IPS DF 4.7 (cell line): Measurements from ENCODE around the gene YPEL5.
"Not testable (repeated sequence)": the region's sequence is repeated elsewhere in the genome, so short reads cannot be mapped to it uniquely, and the experiment has no call there.

Experiments used
- DNase-seq: peaks from one replicate; pipeline ENCODE4 v3.0.0-alpha.2; 2013; ENCODE audit warnings: low spot score; ENCODE audit errors: extremely low read depth

The YPEL5 gene

DNA sequence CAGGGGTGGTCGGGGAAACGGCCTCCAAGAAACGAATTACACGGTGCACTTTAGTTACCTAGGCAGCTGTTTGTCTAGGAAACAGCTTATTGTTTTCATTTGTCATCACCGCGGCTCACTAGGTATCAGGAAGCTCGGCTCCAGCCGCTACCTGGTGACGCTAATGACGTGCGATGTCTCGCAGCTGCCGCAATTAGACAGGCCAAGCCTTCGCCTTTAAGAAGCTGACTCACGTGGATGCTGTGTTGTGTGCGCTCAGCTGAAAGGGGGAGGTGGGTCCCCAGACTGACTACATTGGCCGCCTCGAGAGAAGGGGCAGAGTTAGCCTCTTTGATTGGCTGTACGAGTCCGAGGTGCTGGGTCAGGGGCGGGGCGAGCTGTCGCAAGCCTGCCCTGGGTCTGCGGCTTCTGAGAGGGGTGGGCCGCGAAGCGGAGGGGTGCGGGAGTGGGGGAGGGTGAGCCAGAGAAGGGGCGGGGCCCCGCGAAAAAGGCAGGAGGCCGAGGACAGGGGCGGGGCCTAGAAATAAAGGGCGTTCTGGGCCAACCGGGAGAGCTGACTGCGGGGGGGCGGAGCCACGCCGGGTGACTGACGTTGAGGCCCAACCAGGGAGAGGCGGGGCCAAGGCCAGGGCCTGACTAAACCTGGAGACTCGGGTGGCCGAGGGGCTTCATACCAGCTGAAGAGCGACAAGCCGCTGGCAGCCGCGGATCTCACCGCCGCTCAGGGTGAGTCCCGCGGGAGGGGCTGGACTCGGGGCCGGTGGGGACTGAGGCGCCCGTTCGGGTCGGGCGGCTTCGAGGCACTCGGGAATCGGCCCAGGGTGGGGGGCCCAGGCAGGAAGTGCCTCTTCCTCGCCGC, at the start of gene YPEL5:
YPEL5 (plus strand) TSS at position 671 of the 859 bp plus-strand sequence. CDS start 9,645 bp downstream, outside the sequence.
- DNase-seq = peak; percentile 94

DNA sequence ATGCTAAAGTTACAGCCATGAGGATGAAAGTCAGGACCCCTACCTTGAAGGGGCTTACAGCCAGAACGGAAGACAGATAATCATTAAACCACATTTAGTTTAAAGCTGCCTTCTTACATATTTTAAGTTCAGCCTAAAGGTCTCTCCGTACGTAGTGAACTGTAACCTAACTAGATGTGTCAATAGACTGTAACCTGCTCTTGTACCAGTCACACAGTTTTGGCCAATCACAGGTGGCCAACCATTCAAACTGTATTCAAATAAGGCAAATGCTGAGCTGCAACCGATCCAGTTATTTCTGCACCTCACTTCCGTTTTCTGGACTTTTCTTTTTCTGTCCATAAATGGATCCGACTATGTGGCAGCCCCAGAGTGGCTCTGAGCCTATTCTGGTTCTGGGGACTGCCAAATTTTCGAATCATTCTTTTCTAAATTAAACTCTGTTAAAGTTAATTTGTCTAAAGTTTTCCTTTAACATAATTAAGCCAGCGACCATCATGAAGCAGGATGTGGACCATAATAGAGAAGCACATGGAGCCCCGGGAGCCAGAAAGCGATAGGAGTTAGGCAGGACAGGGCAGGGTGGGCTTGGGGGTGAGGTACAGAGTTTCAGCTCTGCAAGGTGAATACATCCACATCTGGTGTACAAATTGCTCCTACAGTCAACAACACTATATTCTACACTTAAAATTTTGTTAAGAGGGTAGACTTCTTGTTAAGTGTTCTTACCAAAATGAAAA, 48.4 kb upstream of the YPEL5 start:
- DNase-seq = no peak

DNA sequence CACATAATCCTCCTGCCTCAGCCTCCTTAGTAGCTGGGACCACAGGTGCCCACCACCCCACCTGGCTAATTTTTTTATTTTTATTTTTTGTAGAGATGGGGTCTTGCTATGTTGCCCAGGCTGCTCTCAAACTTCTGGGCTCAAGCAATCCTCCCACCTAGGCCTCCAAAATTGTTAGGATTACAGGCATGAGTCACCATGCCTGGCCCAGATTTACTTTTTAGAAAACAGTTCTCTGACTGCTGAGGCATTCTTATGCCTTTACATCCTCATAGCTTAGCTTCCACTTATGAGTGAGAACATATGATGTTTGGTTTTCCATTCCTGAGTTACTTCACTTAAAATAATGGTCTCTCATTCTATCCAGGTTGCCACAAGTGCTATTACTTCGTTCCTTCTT, 47.4 kb upstream of the YPEL5 start:
- DNase-seq = not testable (repeated sequence)

DNA sequence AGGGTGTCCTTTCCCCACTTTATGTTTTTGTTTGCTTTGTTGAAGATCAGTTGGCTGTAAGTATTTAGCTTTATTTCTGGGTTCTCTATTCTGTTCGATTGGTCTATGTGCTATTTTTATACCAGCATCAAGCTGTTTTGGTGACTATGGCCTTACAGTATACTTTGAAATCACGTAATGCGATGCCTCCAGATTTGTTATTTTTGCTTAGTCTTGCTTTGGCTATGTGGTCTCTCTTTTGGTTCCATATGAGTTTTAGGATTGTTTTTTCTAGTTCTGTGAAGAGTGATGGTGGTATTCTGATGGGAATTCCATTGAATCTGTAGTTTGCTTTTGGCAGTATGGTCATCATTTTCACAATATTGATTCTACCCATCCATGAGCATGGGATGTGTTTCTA, 46.1 kb upstream of the YPEL5 start:
- DNase-seq = not testable (repeated sequence)

DNA sequence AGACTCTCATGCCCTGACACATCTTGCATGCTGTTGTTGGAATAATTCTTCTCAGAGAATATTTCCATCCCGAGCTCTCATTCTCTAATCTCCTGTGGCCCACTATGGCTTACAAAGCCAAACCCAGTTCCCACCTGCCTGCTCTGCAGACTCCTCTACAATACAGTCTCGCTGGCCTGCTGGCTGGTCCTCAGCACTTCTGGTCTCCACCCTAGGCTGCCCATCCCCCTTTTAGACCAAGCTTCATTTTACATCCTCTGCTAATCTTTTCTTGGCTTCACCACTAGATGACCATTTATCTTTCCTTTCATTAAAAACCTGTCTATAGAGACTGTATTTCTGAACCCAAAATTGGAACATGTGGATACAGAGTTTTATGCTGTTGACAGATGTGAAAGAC, 42.5 kb upstream of the YPEL5 start:
- no peak for DNase-seq

DNA sequence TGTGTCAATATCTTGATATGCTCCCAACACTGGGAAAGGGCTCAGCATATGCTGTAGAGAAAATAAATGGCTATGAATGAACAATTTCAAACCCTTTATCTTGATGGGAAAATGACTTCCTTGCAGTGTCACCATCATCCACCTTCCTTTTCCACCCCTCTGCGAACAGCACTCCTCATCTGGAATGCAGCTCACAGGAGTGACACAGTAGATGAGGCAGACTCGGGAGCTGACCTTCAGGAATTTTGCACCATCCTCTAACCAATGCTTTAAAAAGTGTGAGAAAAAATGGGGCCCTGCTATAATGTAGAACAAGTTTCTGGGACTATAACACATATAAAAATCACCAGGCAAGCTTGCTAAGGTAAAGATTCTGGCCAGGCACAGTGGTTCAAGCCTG, 41.3 kb upstream of the YPEL5 start:
- no peak for DNase-seq

DNA sequence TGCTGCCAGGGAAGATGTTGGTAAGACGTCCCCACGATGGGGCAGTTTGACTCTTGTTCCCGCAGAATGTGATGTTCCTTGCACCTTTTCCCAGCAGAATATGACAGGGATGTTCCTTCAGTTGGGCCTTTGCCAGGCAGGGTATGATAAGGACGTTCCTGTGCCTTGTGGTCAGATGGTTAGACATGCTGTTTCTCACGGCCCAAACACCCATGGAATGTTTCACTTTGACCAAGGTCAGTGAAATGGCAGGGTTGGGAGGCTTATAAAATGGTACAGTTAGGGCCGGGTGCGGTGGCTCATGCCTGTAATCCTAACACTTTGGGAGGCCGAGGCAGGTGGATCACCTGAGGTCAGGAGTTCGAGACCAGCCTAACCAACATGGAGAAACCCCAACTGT, 40.3 kb upstream of the YPEL5 start:
- DNase-seq = no peak

DNA sequence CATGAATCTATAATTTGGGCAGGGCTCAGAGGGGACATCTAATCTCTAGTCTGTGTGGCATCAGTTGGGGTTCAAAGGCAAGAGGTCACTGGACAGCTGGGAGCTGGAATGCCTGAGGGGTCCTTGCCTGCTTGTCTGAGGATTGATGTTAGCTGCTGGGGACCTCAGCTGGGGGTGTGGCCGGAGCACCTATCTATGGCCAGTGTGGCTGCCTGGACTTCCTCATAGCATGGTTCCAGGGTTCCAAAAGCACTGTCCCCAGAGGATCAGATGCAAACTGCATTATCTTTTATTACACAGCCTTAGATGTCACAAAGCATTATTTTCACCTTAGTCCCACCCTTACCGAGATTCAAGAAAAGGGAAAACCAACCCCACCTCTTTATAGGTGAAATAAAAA, 38.6 kb upstream of the YPEL5 start:
- no peak for DNase-seq

DNA sequence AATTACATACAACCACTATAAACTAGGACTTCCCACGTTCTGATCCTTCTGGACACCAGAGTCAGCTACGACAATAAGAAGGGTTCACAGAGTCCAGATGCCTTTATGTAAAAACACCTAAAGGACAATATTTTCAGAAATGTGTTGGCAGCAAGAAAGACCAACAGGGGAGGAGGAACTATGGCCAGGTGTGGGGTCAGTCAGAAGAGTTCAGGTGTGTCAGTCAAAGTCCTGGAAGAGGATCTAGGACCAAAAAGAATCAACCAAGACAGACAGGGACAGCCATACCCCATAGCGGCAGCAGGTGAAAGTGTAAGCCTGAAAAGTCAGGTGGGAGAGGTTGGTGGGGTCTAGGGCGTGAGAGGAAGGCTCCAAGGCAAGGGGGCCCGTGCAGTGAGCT, 38.0 kb upstream of the YPEL5 start:
- DNase-seq = no peak

DNA sequence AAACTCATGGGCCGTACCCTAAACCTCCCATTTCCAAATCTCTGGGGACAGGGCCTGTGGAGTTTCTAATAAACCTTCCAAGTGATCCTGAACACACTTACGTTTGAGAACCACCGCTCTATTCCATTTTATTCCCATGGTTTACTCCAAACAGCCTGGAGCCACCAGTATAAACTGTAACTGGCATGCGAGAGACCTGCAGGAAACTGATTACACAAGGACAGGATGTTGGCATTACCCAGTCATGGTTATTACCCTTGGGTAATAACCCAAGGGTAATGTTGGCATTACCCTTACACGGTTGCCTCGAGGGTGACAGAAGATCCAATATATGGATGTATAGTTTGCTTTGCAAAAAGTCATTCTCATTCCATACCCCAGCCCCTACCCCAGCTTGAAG, 37.0 kb upstream of the YPEL5 start:
- no peak for DNase-seq

DNA sequence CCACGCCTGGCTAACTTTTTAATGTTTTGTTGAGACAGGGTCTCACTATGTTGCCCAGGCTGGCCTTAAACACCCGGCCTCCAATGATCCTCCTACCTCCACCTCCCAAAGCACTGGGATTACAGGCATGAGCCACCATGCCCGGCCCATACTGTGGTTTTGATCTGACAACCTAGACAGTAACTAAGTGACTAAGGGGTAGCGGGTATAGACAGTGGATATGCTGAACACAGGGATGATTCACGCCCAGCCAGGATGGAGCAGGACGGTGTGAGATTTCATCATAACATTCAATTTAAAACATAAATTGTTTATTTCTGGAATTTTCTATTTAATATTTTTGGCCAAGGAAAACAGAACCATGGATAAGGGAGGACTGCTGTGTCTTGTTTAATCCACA, 36.0 kb upstream of the YPEL5 start:
- DNase-seq = no peak

DNA sequence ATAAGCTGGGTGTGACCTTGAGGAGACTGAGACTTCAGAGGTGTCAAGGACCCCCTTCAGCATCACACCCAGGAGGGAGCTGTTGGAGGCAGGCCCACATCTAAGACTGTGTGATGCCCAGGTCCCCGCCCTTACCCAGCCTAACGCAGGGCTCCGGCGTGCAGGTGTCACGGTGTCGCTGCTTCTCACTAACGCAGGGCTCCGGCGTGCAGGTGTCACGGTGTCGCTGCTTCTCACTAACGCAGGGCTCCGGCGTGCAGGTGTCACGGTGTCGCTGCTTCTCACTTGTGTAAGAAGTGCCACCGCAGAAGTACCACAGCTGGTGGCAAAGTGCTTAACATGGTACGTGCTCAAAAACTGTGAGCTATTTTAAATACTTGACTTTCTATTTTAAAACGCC, 35.6 kb upstream of the YPEL5 start:
- not testable (repeated sequence) for DNase-seq

DNA sequence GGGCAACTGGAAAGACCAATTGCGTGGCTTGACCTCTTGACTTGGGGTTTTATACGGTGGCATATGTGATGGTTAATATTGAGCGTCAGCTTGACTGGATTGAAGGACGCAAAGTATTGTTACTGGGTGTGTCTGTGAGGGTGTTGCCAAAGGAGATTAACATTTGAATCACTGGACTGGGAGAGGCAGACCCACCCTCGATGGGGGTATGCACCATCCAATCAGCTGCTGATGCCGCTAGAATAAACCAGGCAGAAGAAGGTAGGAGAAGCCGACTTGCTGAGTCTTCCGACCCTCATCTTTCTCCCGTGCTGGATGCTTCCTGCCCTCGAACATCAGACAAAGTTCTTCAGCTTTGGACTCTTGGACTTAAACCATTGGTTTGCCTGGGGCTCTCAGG, 34.2 kb upstream of the YPEL5 start:
- no peak for DNase-seq

DNA sequence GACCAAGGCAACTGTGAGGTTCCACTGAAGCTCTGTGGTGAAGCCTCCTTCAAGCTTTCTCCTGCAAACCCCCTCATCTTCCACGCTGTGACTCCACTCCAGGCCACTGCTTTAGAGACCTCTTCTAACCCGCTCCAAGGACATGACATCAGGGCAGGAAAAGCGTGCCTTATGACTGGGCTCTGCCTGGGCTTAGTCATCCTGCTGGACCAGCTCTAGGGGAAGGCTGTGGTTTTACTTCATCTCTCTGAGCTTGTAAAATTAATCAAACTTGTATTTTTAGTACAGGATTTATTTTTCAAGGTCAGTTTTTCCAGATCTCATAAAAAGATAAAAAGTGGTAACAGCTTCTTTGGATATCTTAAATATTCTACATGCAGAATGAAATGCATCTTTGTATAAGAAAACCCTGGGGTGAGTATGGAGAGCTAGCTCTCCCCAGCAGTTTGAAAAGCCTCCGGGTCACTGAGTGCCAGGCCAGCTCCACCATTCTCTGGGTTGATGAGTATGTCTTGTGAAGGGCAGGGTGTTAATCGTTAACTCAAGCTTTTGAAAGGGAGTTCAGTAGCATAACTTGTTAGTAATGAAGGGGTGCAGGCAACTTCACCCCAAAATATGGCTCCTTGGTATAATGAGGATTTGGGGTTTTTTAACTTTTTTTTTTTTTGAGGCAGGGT, 33.1 kb upstream of the YPEL5 start:
- DNase-seq = no peak

DNA sequence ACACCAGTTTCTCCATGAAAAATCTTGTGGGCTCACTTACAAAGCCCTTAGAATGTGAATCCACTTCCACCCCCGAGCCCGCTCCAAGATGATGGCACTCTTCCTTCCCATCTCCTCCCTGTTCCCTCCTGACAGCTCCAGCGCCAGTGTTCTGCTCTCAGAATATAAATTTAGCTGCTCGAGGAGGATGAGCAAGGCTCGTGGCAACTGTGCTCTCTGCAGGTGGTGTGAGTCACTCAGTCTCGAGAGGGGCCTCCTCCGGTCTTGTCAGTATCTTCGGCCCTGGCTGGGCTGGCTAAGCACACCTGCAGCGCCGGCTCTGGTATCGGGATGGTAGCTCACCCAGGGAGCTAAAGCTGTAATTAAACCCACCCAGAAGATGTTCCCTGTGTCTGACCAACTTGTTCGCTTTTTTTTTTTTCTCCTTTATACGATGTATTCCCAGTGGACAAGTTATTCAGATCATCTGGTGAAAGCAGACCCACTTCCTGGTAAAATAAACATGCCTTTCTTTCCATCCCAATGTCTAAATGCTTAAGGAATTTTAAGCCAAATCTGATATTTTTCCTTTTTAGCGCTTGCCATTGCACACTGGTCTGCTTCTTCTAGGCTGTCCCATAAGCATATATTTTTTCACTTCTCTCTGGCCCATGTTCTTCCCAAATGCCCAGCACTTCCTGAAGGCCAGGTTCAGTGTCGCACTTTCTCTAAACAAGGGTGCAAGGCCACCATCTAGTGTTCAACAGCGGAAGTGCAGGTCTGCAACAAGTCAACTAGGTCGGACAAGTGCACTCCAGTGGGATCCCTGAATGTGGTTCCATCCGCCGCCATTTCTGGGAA, 31.4 kb upstream of the YPEL5 start:
- peak; percentile 44 for DNase-seq

DNA sequence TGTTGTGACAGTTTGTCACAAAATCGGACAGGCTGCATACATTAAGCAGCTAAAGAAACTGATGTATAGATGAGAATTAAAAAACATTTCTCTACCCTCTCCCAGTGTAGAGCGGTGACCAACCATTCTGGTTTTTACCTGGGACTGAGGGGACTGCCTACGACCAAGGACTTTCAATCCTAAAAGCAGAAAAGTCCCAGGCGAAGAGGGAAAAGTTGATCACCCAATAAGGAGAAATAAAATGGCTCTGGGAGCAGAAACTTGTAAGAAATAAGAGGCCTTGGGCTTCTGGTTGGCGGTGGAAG, 30.9 kb upstream of the YPEL5 start:
- no peak for DNase-seq

DNA sequence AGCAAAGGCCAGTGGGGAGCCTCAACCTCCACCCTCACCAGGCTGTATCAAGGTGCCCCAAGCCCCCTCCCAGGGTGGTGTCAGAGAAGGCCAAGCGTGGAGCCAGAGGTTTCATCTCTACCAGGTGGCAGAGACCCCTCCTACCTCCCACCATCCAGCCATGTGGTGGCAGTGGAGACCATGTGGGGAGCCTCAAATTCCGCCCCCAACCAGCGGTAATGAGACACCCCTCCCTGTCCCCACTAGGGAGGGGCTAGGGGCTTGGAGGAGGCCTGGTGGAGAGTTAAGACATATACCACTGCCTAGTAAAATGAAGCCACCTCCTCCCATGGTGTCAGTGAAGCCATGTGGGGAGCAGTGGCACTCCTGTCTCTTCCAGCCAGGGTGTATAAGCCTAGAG, 24.4 kb upstream of the YPEL5 start:
- DNase-seq = no peak

DNA sequence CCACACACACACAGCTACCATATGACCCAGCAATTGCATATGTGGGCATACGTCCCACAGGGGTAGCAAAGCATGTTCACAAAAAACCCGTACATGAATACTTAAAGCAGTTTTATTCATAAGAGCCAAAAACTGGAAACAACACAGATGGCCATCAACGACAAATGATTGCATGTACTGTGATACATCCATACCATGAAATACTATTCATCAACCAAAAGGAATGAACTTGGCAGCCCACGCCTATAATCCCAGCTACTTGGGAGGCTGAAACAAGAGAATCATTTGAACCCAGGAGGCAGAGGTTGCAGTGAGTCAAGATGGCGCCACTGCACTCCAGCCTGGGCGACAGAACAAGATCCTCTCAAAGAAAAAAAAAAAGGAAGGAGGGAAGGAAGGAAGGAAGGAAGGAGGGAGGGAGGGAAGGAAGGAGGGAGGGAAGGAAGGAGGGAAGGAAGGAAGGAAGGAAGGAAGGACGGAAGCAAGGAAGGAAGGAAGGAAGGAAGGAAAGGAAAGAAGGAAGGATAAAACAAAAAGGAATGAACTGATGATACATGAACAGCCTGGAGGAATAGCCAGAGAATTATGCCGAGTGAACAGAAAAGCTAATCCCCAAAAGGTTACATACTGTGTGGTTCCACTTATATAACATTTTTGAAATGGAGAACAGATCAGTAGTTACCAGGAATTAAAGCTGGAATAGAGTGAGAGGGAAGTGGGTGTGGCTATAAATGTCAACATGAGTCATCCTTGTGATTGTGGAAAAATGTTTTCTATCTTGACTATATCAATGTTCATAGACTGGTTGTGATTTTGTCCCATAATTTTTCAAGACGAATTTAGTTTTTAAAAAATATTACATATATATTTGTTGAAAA, 19.6 kb upstream of the YPEL5 start:
- no peak for DNase-seq

DNA sequence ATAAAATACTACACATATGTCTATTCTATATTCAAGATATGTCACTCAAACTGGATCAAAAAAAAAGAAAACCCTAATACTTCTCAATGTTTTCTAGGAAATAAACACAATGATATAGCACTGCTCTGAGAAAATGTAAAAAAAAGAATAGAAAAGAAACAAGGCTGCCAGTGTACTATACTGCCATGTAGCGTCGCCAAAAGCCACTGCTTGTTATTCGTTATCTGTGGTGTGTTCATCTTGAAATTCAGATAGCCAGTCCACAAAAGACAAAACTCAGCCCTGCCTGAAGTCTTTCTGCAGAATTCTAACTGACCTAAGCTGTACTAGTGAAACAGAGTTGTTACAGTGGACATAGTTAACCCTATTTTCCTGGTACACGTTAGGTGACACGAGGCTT, 12.2 kb upstream of the YPEL5 start:
- no peak for DNase-seq

DNA sequence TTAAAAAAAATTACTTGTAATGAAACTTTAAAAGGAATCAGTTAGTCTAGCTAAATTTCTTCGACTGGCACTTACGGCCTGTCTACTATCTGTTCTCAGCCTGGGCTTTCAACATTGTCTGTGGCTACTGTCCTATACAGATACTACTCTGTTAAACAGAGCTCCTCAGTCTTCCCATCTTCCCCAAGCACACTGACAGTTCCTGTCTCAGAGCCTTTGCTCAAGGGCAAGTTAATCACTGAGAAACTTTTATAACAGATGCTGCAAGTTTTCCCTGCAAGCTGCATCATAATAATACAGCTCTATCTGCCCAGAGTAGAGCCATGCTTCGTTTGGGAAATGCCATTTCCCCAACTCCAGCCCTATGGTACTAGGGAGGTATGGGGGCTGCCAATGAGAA, 11.3 kb upstream of the YPEL5 start:
- DNase-seq = no peak
